Nephron progenitor cell (in vitro differentiated cells): ENCODE measurements around the gene RNASE12.

Source experiments
- DNase-seq: peaks from one replicate; pipeline ENCODE4 v3.0.0; 2021
- H3K27ac Mint-ChIP-seq: 2 replicates; pipeline ENCODE4 v1.8.0; 2021; ENCODE audit warnings: mild to moderate bottlenecking, moderate library complexity, mixed read lengths
- H3K27me3 Mint-ChIP-seq: 2 replicates; pipeline ENCODE4 v1.8.0; 2021; ENCODE audit warnings: mild to moderate bottlenecking, low read depth, mixed read lengths; ENCODE audit not compliant: poor library complexity
- H3K36me3 Mint-ChIP-seq: 2 replicates; pipeline ENCODE4 v1.8.0; 2021; ENCODE audit warnings: low read depth, mixed read lengths
- H3K4me1 Mint-ChIP-seq: 2 replicates; pipeline ENCODE4 v1.8.0; 2021; ENCODE audit warnings: mixed read lengths
- H3K4me3 Mint-ChIP-seq: 2 replicates; pipeline ENCODE4 v1.8.0; 2021; ENCODE audit warnings: mild to moderate bottlenecking, moderate library complexity, mixed read lengths
- H3K9me3 Mint-ChIP-seq: 2 replicates; pipeline ENCODE4 v1.8.0; 2021; ENCODE audit warnings: mild to moderate bottlenecking, moderate library complexity, mixed read lengths
- TF ChIP-seq, protein P1 (sequence below): fragments of 200-600 bp; sonication (generic); IDR thresholded peaks from 2 replicates; pipeline ENCODE4 v1.5.0; 2021; ENCODE audit warnings: antibody characterized with exemption

The RNASE12 gene

DNA sequence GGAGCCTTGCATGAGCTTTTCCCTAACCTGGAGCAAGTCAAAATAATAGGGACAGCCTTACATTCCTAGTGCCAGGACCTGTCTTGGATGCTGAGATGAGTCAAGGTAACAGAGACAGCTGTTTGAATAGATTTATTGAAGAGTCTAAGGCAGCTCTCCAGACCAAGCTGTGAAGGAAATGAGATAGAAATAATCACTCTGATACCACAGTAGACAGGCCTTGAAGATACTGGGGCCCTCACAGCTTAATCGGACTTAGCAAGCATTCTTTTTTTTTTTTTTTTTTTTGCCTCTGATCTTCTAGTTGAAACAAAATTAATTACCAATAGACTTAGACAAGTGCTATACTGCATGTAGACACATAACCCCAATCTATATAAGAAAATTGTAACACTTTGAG lies 27.2 kb downstream of the RNASE12 start:
- TF ChIP-seq, protein P1, sequence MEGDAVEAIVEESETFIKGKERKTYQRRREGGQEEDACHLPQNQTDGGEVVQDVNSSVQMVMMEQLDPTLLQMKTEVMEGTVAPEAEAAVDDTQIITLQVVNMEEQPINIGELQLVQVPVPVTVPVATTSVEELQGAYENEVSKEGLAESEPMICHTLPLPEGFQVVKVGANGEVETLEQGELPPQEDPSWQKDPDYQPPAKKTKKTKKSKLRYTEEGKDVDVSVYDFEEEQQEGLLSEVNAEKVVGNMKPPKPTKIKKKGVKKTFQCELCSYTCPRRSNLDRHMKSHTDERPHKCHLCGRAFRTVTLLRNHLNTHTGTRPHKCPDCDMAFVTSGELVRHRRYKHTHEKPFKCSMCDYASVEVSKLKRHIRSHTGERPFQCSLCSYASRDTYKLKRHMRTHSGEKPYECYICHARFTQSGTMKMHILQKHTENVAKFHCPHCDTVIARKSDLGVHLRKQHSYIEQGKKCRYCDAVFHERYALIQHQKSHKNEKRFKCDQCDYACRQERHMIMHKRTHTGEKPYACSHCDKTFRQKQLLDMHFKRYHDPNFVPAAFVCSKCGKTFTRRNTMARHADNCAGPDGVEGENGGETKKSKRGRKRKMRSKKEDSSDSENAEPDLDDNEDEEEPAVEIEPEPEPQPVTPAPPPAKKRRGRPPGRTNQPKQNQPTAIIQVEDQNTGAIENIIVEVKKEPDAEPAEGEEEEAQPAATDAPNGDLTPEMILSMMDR = no peak
- peaks cover 13% of the 10 kb centered on the region for H3K9me3 Mint-ChIP-seq
- no peak overlapping the region for H3K4me3 Mint-ChIP-seq
- no peak overlapping the region for H3K27ac Mint-ChIP-seq
- DNase-seq = no peak
- peaks cover 3% of the 10 kb centered on the region for H3K27me3 Mint-ChIP-seq
- no peaks in the 10 kb centered on the region for H3K36me3 Mint-ChIP-seq
- H3K4me1 Mint-ChIP-seq = peaks cover 10% of the 10 kb centered on the region

DNA sequence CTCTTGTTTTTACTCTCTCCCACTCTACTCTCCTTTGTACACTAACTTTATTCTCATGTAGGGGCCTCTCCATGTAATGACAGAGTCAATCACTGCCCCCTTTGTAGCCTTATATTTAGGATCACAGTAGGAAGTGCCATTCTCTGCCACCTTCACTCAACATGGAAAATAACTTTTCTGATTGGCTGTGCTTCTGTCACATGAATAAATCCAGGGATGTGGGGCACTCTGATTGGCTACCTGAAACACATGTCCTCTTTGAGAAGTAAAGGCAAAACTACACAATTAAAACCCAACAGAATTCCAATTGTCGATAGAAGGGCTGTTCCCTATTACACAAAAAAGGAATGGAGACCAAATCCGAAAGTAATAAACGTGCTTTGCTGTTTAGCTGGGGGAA lies 30.2 kb downstream of the RNASE12 start, which contains the start of gene RNASE9:
RNASE9 (minus strand) TSS at position 87 of the 400 bp plus-strand sequence.
- no peak within 1 kb of the TSS for H3K27ac Mint-ChIP-seq
- TF ChIP-seq, protein P1 = no peak
- DNase-seq = no peak
- peaks cover 17% of the 10 kb centered on the region for H3K4me1 Mint-ChIP-seq
- no peaks in the 10 kb centered on the region for H3K36me3 Mint-ChIP-seq
- no peak within 1 kb of the TSS for H3K4me3 Mint-ChIP-seq
- H3K9me3 Mint-ChIP-seq = no peaks in the 10 kb centered on the region
- H3K27me3 Mint-ChIP-seq = peaks cover 3% of the 10 kb centered on the region

DNA sequence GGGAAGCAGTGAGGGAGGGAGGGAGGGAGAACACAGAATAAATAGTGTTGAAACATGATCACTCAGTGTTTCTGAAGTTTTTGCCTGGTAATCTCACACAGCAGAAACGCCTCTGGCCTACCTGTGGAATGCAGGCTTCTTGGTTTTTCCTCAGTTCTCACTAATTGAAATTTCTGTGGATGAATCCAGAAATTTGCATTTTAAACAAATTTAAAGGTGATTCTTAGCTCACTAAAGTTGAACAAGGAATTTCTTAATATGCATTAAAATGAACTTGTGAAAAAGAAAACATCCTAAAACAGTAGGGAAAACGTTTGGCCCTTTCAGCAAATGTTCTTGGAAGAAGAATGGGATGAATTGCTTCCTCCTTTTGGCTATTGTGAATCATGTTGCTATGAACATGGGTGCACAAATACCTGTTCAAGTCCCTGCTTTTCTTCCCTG lies 31.7 kb downstream of the RNASE12 start:
- no peak overlapping the region for H3K27ac Mint-ChIP-seq

DNA sequence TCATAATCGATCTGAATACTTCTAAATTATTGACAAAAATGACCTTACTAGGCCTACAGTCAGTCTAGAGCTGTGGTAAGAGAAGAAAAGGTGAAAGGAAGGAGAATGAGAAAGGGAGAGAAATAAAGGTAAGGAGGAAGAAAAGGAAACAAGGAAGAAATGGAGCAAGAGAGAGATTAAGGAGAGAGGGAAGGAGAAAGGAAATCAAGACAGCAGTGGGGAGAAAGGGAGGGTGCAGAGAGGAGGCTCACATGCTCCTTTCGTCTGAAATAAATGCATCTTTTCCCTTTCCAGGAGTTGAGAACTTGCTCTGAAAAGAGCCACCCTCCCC lies 34.0 kb downstream of the RNASE12 start:
- no peak for DNase-seq
- Mint-ChIP-seq H3K36me3 (no peaks in the 10 kb centered on the region), H3K4me3 (no peak overlapping the region), H3K4me1 (peaks cover 17% of the 10 kb centered on the region), H3K27ac (no peak overlapping the region), H3K27me3 (peaks cover 2% of the 10 kb centered on the region), H3K9me3 (no peaks in the 10 kb centered on the region)
- TF ChIP-seq, protein P1 = no peak

More for the DNA sequence above, 31.7 kb downstream of the RNASE12 start:
- Mint-ChIP-seq H3K36me3 (no peaks in the 10 kb centered on the region), H3K4me1 (peaks cover 17% of the 10 kb centered on the region), H3K4me3 (no peak overlapping the region), H3K9me3 (no peaks in the 10 kb centered on the region), H3K27me3 (peaks cover 3% of the 10 kb centered on the region)
- no peak for DNase-seq
- TF ChIP-seq, protein P1 = no peak

DNA sequence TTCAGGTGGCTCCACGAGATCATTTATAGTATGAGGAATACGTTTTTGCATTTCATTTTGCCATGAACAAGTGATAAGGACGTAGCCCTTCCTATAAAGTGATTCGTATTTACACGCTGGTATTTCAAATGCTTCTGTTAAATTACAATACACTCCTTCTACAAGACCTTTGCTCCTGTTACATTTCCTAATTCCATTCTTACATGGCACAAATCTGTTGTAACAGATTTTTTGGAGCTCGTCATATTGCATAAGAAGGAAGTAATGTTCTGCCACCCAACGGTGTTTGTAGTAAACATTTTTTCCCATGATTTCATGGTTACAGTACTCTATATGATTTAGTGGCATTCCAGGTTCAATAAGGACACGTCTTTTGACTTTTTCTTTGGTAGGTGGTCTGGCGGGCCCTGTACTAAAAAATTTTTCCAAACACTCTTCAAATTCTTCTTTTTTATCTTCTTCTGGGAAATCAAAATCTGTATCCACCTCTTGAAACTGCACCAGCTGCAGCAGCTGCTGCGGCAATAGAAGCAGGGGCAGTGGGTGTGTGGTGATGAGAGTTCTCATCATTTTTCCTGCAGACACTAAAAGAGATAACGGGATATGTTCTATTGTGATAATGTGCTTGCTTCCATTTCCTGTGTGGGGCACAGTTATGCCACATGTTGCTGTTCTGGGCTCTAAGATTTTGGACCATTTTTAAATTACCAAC lies 34.5 kb downstream of the RNASE12 start:
- no peak for DNase-seq
- no peaks in the 10 kb centered on the region for H3K9me3 Mint-ChIP-seq
- TF ChIP-seq, protein P1 = no peak
- no peaks in the 10 kb centered on the region for H3K27me3 Mint-ChIP-seq
- H3K4me1 Mint-ChIP-seq = peaks cover 17% of the 10 kb centered on the region
- H3K36me3 Mint-ChIP-seq = no peaks in the 10 kb centered on the region
- no peak overlapping the region for H3K4me3 Mint-ChIP-seq
- no peak overlapping the region for H3K27ac Mint-ChIP-seq

DNA sequence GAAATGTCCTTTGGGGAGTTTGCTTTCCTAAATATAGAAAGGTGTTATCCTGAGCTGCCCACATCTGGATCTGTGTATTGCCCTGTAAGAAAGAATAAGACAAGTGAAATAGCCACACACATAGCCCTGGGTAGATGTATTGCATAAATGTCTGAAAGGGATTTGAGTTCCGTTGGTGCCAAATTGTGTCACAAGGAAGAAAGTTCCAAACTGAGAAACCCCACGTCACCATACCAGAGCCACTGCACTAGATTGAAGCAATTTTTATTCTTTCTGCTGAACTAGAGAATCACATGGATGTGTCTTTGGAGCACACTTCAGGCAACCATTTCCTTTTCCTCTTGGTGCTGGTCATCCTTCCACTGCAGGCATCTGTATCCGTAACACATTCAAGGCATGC lies 35.3 kb downstream of the RNASE12 start:
- TF ChIP-seq, protein P1 = no peak
- Mint-ChIP-seq H3K9me3 (no peaks in the 10 kb centered on the region), H3K27ac (no peak overlapping the region)

More for the DNA sequence above, 35.3 kb downstream of the RNASE12 start:
- Mint-ChIP-seq H3K4me3 (no peak overlapping the region), H3K27me3 (no peaks in the 10 kb centered on the region), H3K36me3 (no peaks in the 10 kb centered on the region), H3K4me1 (peaks cover 17% of the 10 kb centered on the region)
- DNase-seq = no peak
